HepG2 (cell line): ENCODE measurements around the gene RPL19. TPM values are rescaled to one million over a fixed set of nuclear protein-coding genes. Genes with fewer than 3 reads are reported as not detected.

Experiments used
- ADNP ChIP-seq: sonication (generic); formaldehyde crosslinking; IDR thresholded peaks from 2 replicates; pipeline ENCODE4 v1.4.0; 2020; ENCODE audit warnings: missing genetic modification reagents
- AHR ChIP-seq: IDR thresholded peaks from 2 replicates; pipeline ENCODE4 v1.6.1; 2018; ENCODE audit warnings: missing genetic modification reagents, missing compliant biosample characterization
- ASH2L ChIP-seq: fragments of 300-600, 200-600 bp; sonication (generic); IDR thresholded peaks from 2 replicates; pipeline ENCODE4 v1.7.0; 2017; ENCODE audit warnings: low read depth, mild to moderate bottlenecking, moderate library complexity, mixed read lengths, low read length; ENCODE audit not compliant: insufficient read length
- ATF7-NPFF ChIP-seq: sonication (generic); formaldehyde crosslinking; IDR thresholded peaks from 2 replicates; pipeline ENCODE4 v1.8.1; 2023; ENCODE audit warnings: mild to moderate bottlenecking, low read depth, missing genetic modification reagents, moderate library complexity
- BRCA1 ChIP-seq: sonication (generic); formaldehyde crosslinking; IDR thresholded peaks from 2 replicates; pipeline ENCODE4 v1.4.0; 2020; ENCODE audit warnings: missing genetic modification reagents
- CHD2 ChIP-seq: IDR thresholded peaks from 2 replicates; pipeline ENCODE4 v1.6.1; 2011; ENCODE audit warnings: low read depth, low read length, improper control_type of control experiment
- ELF3 ChIP-seq: IDR thresholded peaks from 2 replicates; pipeline ENCODE4 v1.6.1; 2016; ENCODE audit warnings: missing genetic modification reagents, missing compliant biosample characterization
- FOXA3 ChIP-seq: IDR thresholded peaks from 2 replicates; pipeline ENCODE4 v1.6.1; 2016; ENCODE audit warnings: missing genetic modification reagents, missing compliant biosample characterization
- FOXP1 ChIP-seq, 2 experiments: fragments of 450-650 bp in 1 of 2; IDR thresholded peaks; 2 replicates each; pipeline ENCODE4 v1.6.1; 2017 to 2018; ENCODE audit warnings: antibody characterized with exemption in 1 of 2
- HES4 ChIP-seq: sonication (generic); formaldehyde crosslinking; IDR thresholded peaks from 2 replicates; pipeline ENCODE4 v1.9.0; 2021; ENCODE audit warnings: mild to moderate bottlenecking, missing genetic modification reagents, borderline replicate concordance
- MTA3 ChIP-seq: sonication (generic); formaldehyde crosslinking; IDR thresholded peaks from 2 replicates; pipeline ENCODE4 v1.4.0; 2020; ENCODE audit warnings: missing genetic modification reagents
- MXD4 ChIP-seq: IDR thresholded peaks from 2 replicates; pipeline ENCODE4 v1.6.1; 2016; ENCODE audit warnings: mild to moderate bottlenecking, missing biosample characterization, missing genetic modification reagents
- PPARG ChIP-seq: conservative IDR thresholded peaks from 2 replicates; pipeline ENCODE4 v1.6.1; 2016; ENCODE audit warnings: missing biosample characterization, missing genetic modification reagents
- RAD51 ChIP-seq: fragments of 450-650 bp; IDR thresholded peaks from 2 replicates; pipeline ENCODE4 v1.6.1; 2016; ENCODE audit warnings: borderline replicate concordance
- SALL2 ChIP-seq: sonication (generic); formaldehyde crosslinking; IDR thresholded peaks from 2 replicates; pipeline ENCODE4 v1.8.1; 2023; ENCODE audit warnings: mild to moderate bottlenecking, missing genetic modification reagents, inconsistent platforms
- TRIM24 ChIP-seq: sonication (generic); formaldehyde crosslinking; IDR thresholded peaks from 2 replicates; pipeline ENCODE4 v1.8.0; 2022; ENCODE audit warnings: mild to moderate bottlenecking, missing genetic modification reagents
- YEATS4 ChIP-seq: sonication (generic); formaldehyde crosslinking; IDR thresholded peaks from 2 replicates; pipeline ENCODE4 v1.4.0; 2020; ENCODE audit warnings: missing genetic modification reagents, borderline replicate concordance
- ZNF292 ChIP-seq: sonication (generic); formaldehyde crosslinking; IDR thresholded peaks from 2 replicates; pipeline ENCODE4 v1.8.1; 2022; ENCODE audit warnings: mild to moderate bottlenecking, low read depth, missing genetic modification reagents, borderline replicate concordance
- ZNF512B ChIP-seq: sonication (generic); formaldehyde crosslinking; IDR thresholded peaks from 2 replicates; pipeline ENCODE4 v1.5.1; 2020; ENCODE audit warnings: missing genetic modification reagents, mild to moderate bottlenecking, borderline replicate concordance
- ZNF546 ChIP-seq: sonication (generic); formaldehyde crosslinking; conservative IDR thresholded peaks from 2 replicates; pipeline ENCODE4 v1.8.1; 2023; ENCODE audit warnings: mild to moderate bottlenecking, missing genetic modification reagents
- ZNF552 ChIP-seq: sonication (generic); formaldehyde crosslinking; IDR thresholded peaks from 2 replicates; pipeline ENCODE4 v1.9.0; 2022; ENCODE audit warnings: missing genetic modification reagents, mild to moderate bottlenecking, borderline replicate concordance
- ZNF747 ChIP-seq: sonication (generic); formaldehyde crosslinking; IDR thresholded peaks from 2 replicates; pipeline ENCODE4 v1.8.1; 2023; ENCODE audit warnings: missing genetic modification reagents, mild to moderate bottlenecking, borderline replicate concordance
- ZNF781 ChIP-seq: sonication (generic); formaldehyde crosslinking; IDR thresholded peaks from 2 replicates; pipeline ENCODE4 v1.5.1; 2020; ENCODE audit warnings: borderline replicate concordance, mild to moderate bottlenecking, missing genetic modification reagents; ENCODE audit errors: not compliant biosample characterization
- ZNF839 ChIP-seq: sonication (generic); formaldehyde crosslinking; IDR thresholded peaks from 2 replicates; pipeline ENCODE4 v1.4.0; 2020; ENCODE audit warnings: missing genetic modification reagents, mild to moderate bottlenecking, borderline replicate concordance
- ZNF841 ChIP-seq: sonication (generic); formaldehyde crosslinking; IDR thresholded peaks from 2 replicates; pipeline ENCODE4 v1.8.1; 2023; ENCODE audit warnings: missing genetic modification reagents, borderline replicate concordance
- ZSCAN20 ChIP-seq: sonication (generic); formaldehyde crosslinking; IDR thresholded peaks from 2 replicates; pipeline ENCODE4 v1.4.0; 2020; ENCODE audit warnings: missing genetic modification reagents, mild to moderate bottlenecking, borderline replicate concordance
- ZSCAN25 ChIP-seq: sonication (generic); formaldehyde crosslinking; IDR thresholded peaks from 2 replicates; pipeline ENCODE4 v1.8.0; 2022; ENCODE audit warnings: mild to moderate bottlenecking, missing genetic modification reagents
- ZSCAN31 ChIP-seq: sonication (generic); formaldehyde crosslinking; IDR thresholded peaks from 2 replicates; pipeline ENCODE4 v1.5.0; 2020; ENCODE audit warnings: low read depth, mild to moderate bottlenecking, missing genetic modification reagents
- polyA plus RNA-seq, 8 experiments: library from polyadenylated mRNA; depleted of rRNA in 3 of 8; stranded (reverse) in 7 of 8; unstranded in 1 of 8; fragments of >200 nt; fragmentation: Illumina TruSeq in 4 of 8; extraction: Trizol in 4 of 8; gene quantifications; 2 replicates each; pipeline versions ENCODE4 v1.2.1 to v1.2.3, GENCODE V29; 2011 to 2016; ENCODE audit warnings: low read depth in 4 of 8, missing spikeins in 1 of 8, mixed read lengths in 1 of 8; ENCODE audit not compliant: insufficient read depth in 1 of 8
- total RNA-seq, 5 experiments: library from RNA; depleted of rRNA; stranded (reverse); fragments of >200 nt; fragmentation: Illumina TruSeq; extraction: Trizol; gene quantifications; 2 replicates each; pipeline ENCODE4 v1.2.3, GENCODE V29; 2016; ENCODE audit warnings: low read depth in 1 of 5
- TF ChIP-seq, protein P1 (sequence below): sonication (generic); formaldehyde crosslinking; conservative IDR thresholded peaks from 2 replicates; pipeline ENCODE4 v1.4.0; 2020; ENCODE audit warnings: missing genetic modification reagents

RPL19 gene
- total and polyA plus RNA-seq, 2 of the 13 experiments (the other 11 are each of a cell fraction or from before 2014, with no cell fraction given), result 2,522 to 2,768 TPM

DNA sequence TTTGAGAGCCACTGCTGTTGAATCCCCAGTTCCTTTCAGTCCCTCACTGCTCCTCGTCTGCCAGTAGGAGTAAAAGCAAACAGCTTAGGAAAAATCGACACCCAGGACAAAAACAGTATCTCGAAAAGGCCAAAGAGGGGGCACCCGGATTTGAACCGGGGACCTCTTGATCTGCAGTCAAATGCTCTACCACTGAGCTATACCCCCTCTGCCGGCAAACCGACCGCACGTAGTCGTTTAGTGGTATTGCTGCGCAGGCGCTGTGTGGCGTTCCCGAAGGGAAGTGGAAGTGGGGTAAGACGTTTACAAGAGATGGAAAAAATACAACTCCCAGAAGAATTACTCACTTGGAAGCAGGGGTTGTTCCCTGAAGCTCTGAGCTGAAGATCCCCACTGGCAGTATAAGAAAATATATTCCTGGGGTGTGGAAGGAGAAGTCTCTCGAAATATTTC lies 46.5 kb upstream of the RPL19 start (continued):
- TF ChIP-seq ZNF841 (CRISPR knock-in tag) (no peak), ZNF747 (no peak), AHR (CRISPR knock-in tag) (peak; percentile 89; the same call in 1 of the 2 replicates), ZNF292 (CRISPR knock-in tag) (no peak), ASH2L (no peak), RAD51 (no peak), FOXA3 (CRISPR knock-in tag) (peak; percentile 55), ZNF512B (CRISPR knock-in tag) (no peak), ELF3 (CRISPR knock-in tag) (peak; percentile 38), MXD4 (CRISPR knock-in tag) (no peak), YEATS4 (peak; percentile 56; the same call in 1 of the 2 replicates), TRIM24 (CRISPR knock-in tag) (no peak), ZSCAN20 (CRISPR knock-in tag) (no peak), SALL2 (CRISPR knock-in tag) (no peak), ZNF552 (no peak), ZNF546 (peak; percentile 6; the same call in 1 of the 2 replicates), ADNP (CRISPR knock-in tag) (no peak), FOXP1 (IDR thresholded peaks at IDR 0.05) (no peak), FOXP1 (CRISPR knock-in tag; IDR thresholded peaks at IDR 0.05) (no peak; the same call in 1 of the 2 replicates), CHD2 (no peak), MTA3 (CRISPR knock-in tag) (no peak), ZSCAN31 (no peak; the same call in 1 of the 2 replicates), PPARG (CRISPR knock-in tag) (peak; percentile 65), ZNF839 (CRISPR knock-in tag) (no peak), ZNF781 (CRISPR knock-in tag) (no peak), HES4 (CRISPR knock-in tag) (no peak; the same call in 1 of the 2 replicates), ZSCAN25 (no peak), BRCA1 (CRISPR knock-in tag) (no peak), ATF7-NPFF (CRISPR knock-in tag) (no peak)
- TF ChIP-seq, protein P1, sequence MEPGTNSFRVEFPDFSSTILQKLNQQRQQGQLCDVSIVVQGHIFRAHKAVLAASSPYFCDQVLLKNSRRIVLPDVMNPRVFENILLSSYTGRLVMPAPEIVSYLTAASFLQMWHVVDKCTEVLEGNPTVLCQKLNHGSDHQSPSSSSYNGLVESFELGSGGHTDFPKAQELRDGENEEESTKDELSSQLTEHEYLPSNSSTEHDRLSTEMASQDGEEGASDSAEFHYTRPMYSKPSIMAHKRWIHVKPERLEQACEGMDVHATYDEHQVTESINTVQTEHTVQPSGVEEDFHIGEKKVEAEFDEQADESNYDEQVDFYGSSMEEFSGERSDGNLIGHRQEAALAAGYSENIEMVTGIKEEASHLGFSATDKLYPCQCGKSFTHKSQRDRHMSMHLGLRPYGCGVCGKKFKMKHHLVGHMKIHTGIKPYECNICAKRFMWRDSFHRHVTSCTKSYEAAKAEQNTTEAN (CRISPR knock-in tag), result no peak
